Transverse colon (tissue), 4 donors: Measurements from ENCODE around the gene ABCA8.

Experiments used
- EP300 ChIP-seq: sonication (generic); formaldehyde crosslinking; IDR thresholded peaks from one replicate; pipeline ENCODE4 v1.6.1; 2017; ENCODE audit warnings: antibody characterized with exemption, low read depth
- POLR2AphosphoS5 ChIP-seq, 3 donors: sonication (generic); formaldehyde crosslinking; IDR thresholded peaks; one replicate each; pipeline ENCODE4 v1.6.1; 2016; ENCODE audit warnings: antibody characterized with exemption in 3 of 3
- TF ChIP-seq, protein P1 (sequence below), 5 experiments: fragments of 200-600 bp in 3 of 5; fragments of 450-650 bp in 2 of 5; sonication (generic) in 3 of 5; IDR thresholded peaks; 1 replicate in 2 of 5; 2 replicates in 3 of 5; pipeline ENCODE4 v1.5.1; 2016 to 2017; ENCODE audit warnings: antibody characterized with exemption in 5 of 5, inconsistent platforms in 3 of 5, mild to moderate bottlenecking in 2 of 5, moderate library complexity in 1 of 5

DNA sequence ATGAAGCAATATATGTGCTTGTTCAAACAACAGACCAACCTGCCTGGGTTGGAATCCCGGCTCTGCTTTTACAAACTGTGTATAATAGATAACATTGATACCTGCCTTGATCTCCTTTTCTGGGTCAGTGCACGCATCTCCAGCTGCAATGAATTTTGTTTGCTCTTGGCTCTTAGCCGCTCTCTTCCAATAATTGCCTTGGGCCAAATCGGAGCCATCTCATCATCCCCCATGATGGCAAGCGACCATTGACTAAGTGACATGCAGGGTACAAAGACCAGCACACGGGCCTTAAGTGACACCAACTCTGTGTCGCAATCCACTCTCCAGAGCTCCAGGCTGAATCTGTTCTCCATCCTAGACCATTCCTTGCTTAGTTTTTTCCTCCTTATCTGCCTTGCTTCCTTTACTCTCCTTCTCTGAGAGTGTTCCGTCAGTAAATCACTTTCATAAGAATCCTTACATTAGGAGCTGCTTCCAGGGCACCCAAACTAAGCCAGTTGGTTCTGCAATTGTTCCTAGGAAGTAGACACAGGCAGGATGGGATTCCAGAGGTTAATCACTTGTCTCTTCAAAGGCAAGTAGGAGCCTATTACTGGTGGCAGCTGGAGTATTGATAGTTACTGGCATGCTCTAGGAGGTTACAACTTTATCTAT is 134.2 kb downstream of the ABCA8 start:
- TF ChIP-seq POLR2AphosphoS5 (IDR thresholded peaks at IDR 0.05) (no peak), EP300 (no peak)
- TF ChIP-seq, protein P1, sequence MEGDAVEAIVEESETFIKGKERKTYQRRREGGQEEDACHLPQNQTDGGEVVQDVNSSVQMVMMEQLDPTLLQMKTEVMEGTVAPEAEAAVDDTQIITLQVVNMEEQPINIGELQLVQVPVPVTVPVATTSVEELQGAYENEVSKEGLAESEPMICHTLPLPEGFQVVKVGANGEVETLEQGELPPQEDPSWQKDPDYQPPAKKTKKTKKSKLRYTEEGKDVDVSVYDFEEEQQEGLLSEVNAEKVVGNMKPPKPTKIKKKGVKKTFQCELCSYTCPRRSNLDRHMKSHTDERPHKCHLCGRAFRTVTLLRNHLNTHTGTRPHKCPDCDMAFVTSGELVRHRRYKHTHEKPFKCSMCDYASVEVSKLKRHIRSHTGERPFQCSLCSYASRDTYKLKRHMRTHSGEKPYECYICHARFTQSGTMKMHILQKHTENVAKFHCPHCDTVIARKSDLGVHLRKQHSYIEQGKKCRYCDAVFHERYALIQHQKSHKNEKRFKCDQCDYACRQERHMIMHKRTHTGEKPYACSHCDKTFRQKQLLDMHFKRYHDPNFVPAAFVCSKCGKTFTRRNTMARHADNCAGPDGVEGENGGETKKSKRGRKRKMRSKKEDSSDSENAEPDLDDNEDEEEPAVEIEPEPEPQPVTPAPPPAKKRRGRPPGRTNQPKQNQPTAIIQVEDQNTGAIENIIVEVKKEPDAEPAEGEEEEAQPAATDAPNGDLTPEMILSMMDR (IDR thresholded peaks at IDR 0.05) = no peak
